Measurements from ENCODE around the gene RPTOR. TPM values are rescaled to one million over a fixed set of nuclear protein-coding genes. Genes with fewer than 3 reads are reported as not detected.

Gene RPTOR
- total RNA-seq, 2 experiments from 2014 or later = 45.3 to 49.1 TPM

GRCh38 chr17:80935526-80935925 is 390.9 kb downstream of the RPTOR start:
- ATAC-seq (no peak), DNase-seq (no peak)
- Mint-ChIP-seq H3K9me3 (no peaks in the 10 kb centered on the region), H3K27ac (no peak overlapping the region), H3K27me3 (no peaks in the 10 kb centered on the region), H3K4me1 (ENCODE audit: low read depth) (peaks cover 30% of the 10 kb centered on the region), H3K4me3 (no peak overlapping the region), H3K36me3 (ENCODE audit: low read depth) (no peaks in the 10 kb centered on the region)
- TF ChIP-seq CTCF (IDR thresholded peaks at IDR 0.05) = no peak
- ChIA-PET CTCF (no interaction called here), POLR2A (no interaction called here)
- intact Hi-C loops (cut with micrococcal nuclease) = no loop called here

GRCh38 chr17:80936218-80936617 is 391.6 kb downstream of the RPTOR start:
- no peak overlapping the region for H3K4me3 Mint-ChIP-seq
- POLR2A ChIA-PET = no interaction called here

GRCh38 chr17:80936723-80937122 is 392.1 kb downstream of the RPTOR start:
- H3K9me3 Mint-ChIP-seq = no peaks in the 10 kb centered on the region
- no peak overlapping the region for H3K27ac Mint-ChIP-seq
- ATAC-seq (no peak), DNase-seq (no peak)
- no peak overlapping the region for H3K4me3 Mint-ChIP-seq
- no peak for TF ChIP-seq CTCF (IDR thresholded peaks at IDR 0.05)
- intact Hi-C loops (cut with micrococcal nuclease) = no loop called here
- peaks cover 2% of the 10 kb centered on the region for H3K36me3 Mint-ChIP-seq (ENCODE audit: low read depth)
- peaks cover 30% of the 10 kb centered on the region for H3K4me1 Mint-ChIP-seq (ENCODE audit: low read depth)
- POLR2A ChIA-PET = interaction anchor here (0.6 to 1.6 kb wide), 2 partner anchors 56 to 190 kb away, joined by 3 read pairs; no protein-coding TSS in a partner anchor
- CTCF ChIA-PET = interaction anchor here (1.5 to 1.6 kb wide), 2 partner anchors 25 to 510 kb away, joined by 3 to 4 read pairs; no protein-coding TSS in a partner anchor
- no peaks in the 10 kb centered on the region for H3K27me3 Mint-ChIP-seq

More at GRCh38 chr17:80936218-80936617, 391.6 kb downstream of the RPTOR start:
- ATAC-seq (no peak), DNase-seq (no peak)
- CTCF ChIA-PET = no interaction called here
- no peak for TF ChIP-seq CTCF (IDR thresholded peaks at IDR 0.05)
- Mint-ChIP-seq H3K27ac (no peak overlapping the region), H3K9me3 (no peaks in the 10 kb centered on the region), H3K27me3 (no peaks in the 10 kb centered on the region), H3K4me1 (ENCODE audit: low read depth) (peaks cover 30% of the 10 kb centered on the region), H3K36me3 (ENCODE audit: low read depth) (peaks cover 2% of the 10 kb centered on the region)
- intact Hi-C loops (cut with micrococcal nuclease) = no loop called here

- H3K36me3 Mint-ChIP-seq (ENCODE audit: low read depth) = peaks cover 3% of the 10 kb centered on the region
- no peaks in the 10 kb centered on the region for H3K27me3 Mint-ChIP-seq
- ChIA-PET CTCF (interaction anchor here (0.9 to 1.6 kb wide), 4 partner anchors 11 to 511 kb away, joined by 3 to 7 read pairs (median 4); no protein-coding TSS in a partner anchor), POLR2A (interaction anchor here (0.6 to 1.6 kb wide), 6 partner anchors 14 to 462 kb away, joined by 3 to 4 read pairs (median 3); partner anchors contain the start of gene NPTX1)
- no peaks in the 10 kb centered on the region for H3K9me3 Mint-ChIP-seq
- peak overlapping the region; percentile 74 for H3K27ac Mint-ChIP-seq
- ATAC-seq (peak; percentile 12), DNase-seq (no peak)
- peaks cover 30% of the 10 kb centered on the region for H3K4me1 Mint-ChIP-seq (ENCODE audit: low read depth)
- H3K4me3 Mint-ChIP-seq = no peak overlapping the region
- intact Hi-C loops (cut with micrococcal nuclease) = no loop called here
- no peak for TF ChIP-seq CTCF (IDR thresholded peaks at IDR 0.05)
Observed at GRCh38 chr17:80937462-80938381, 393.1 kb downstream of the RPTOR start.

- CTCF ChIA-PET = interaction anchor here (0.9 to 1.6 kb wide), 3 partner anchors 11 to 39 kb away, joined by 3 to 7 read pairs (median 4); no protein-coding TSS in a partner anchor
- Mint-ChIP-seq H3K36me3 (ENCODE audit: low read depth) (peaks cover 5% of the 10 kb centered on the region), H3K27me3 (no peaks in the 10 kb centered on the region), H3K4me3 (peak overlapping the region; percentile 11), H3K27ac (peak overlapping the region; percentile 74), H3K4me1 (ENCODE audit: low read depth) (peaks cover 30% of the 10 kb centered on the region), H3K9me3 (no peaks in the 10 kb centered on the region)
- DNase-seq (peak; percentile 76), ATAC-seq (peak; percentile 80)
- no peak for TF ChIP-seq CTCF (IDR thresholded peaks at IDR 0.05)
- POLR2A ChIA-PET = interaction anchor here (0.6 to 1.0 kb wide), 3 partner anchors 15 to 141 kb away, joined by 3 read pairs; no protein-coding TSS in a partner anchor
- intact Hi-C loops (cut with micrococcal nuclease) = no loop called here
Observed at GRCh38 chr17:80938556-80938955, 393.9 kb downstream of the RPTOR start.

Measured in activated CD8-positive, alpha-beta T cell treated with anti-CD3 and anti-CD28 coated beads for 36 hours (primary cell).